H1 (cell line): Measurements from ENCODE around the gene TJP2.

Experiments
- CHD1 ChIP-seq: IDR thresholded peaks from 2 replicates; pipeline ENCODE4 v1.6.1; 2012; ENCODE audit warnings: low read depth, low read length, improper control_type of control experiment
- CTCF ChIP-seq, 3 experiments: IDR thresholded peaks; 1 replicate in 2 of 3; 2 replicates in 1 of 3; pipeline versions ENCODE4 v1.5.1 to v1.6.1; 2011; ENCODE audit warnings: low read length in 3 of 3, mild to moderate bottlenecking in 3 of 3, inconsistent platforms in 2 of 3, low read depth in 1 of 3, moderate library complexity in 1 of 3; ENCODE audit not compliant: insufficient read depth in 1 of 3; ENCODE audit errors: control extremely low read depth in 1 of 3
- JUN ChIP-seq: IDR thresholded peaks from 2 replicates; pipeline ENCODE4 v1.6.1; 2011; ENCODE audit warnings: low read depth, mild to moderate bottlenecking, improper control_type of control experiment, low read length
- MAX ChIP-seq: IDR thresholded peaks from 2 replicates; pipeline ENCODE4 v1.6.1; 2012; ENCODE audit warnings: inconsistent platforms
- RNF2 ChIP-seq: fragments of 200-900, 300-1000 bp; sonication (generic); IDR thresholded peaks from 2 replicates; pipeline ENCODE4 v1.7.1; 2016; ENCODE audit warnings: borderline replicate concordance, low read depth, mild to moderate bottlenecking, antibody characterized with exemption, low read length; ENCODE audit not compliant: poor library complexity, severe bottlenecking; ENCODE audit errors: missing control alignments
- TBP ChIP-seq: IDR thresholded peaks from 2 replicates; pipeline ENCODE4 v1.6.1; 2011; ENCODE audit warnings: low read depth, low read length, improper control_type of control experiment
- TEAD4 ChIP-seq: IDR thresholded peaks from 2 replicates; pipeline ENCODE4 v1.6.1; 2012; ENCODE audit warnings: low read depth, low read length, inconsistent platforms, mixed read lengths

GRCh38 chr9:69202556-69202955 is 28.5 kb downstream of the TJP2 start:
- TF ChIP-seq CTCF (IDR thresholded peaks at IDR 0.05; ENCODE audit: control extremely low read depth in 1 of 3, insufficient read depth in 1 of 3, low read depth in 1 of 3, low read length in 3 of 3): no peak
- TF ChIP-seq RNF2: no peak
- no peak for TF ChIP-seq CHD1
- TF ChIP-seq MAX: no peak
- no peak for TF ChIP-seq TEAD4
- no peak for TF ChIP-seq TBP
- TF ChIP-seq JUN: no peak
